Rectal smooth muscle tissue (tissue), 1 donor: Measurements from ENCODE around the gene CCDC188.

ENCODE experiments used
- H3K27ac ChIP-seq: one replicate; pipeline ENCODE4 v1.7.0; 2013; ENCODE audit warnings: low read depth, low read length, inconsistent platforms
- H3K27me3 ChIP-seq: one replicate; pipeline ENCODE4 v1.7.0; 2013; ENCODE audit warnings: low read length; ENCODE audit not compliant: control insufficient read depth, insufficient read depth
- H3K36me3 ChIP-seq: one replicate; pipeline ENCODE4 v1.7.0; 2013; ENCODE audit warnings: low read length; ENCODE audit not compliant: control insufficient read depth, insufficient read depth
- H3K4me1 ChIP-seq: one replicate; pipeline ENCODE4 v1.7.0; 2013; ENCODE audit warnings: low read length; ENCODE audit not compliant: control insufficient read depth, insufficient read depth
- H3K4me3 ChIP-seq: one replicate; pipeline ENCODE4 v1.7.0; 2013; ENCODE audit warnings: low read length
- H3K9ac ChIP-seq: one replicate; pipeline ENCODE4 v1.7.0; 2013; ENCODE audit warnings: low read length

Gene CCDC188

GRCh38 chr22:20112623-20113511, 38.0 kb downstream of the CCDC188 start:
- H3K4me1 ChIP-seq: peaks cover 3% of the 10 kb centered on the region
- peaks cover 38% of the 10 kb centered on the region for H3K36me3 ChIP-seq
- no peak overlapping the region for H3K9ac ChIP-seq

GRCh38 chr22:20111689-20112622, 38.9 kb downstream of the CCDC188 start:
- H3K9ac ChIP-seq: no peak overlapping the region
- H3K36me3 ChIP-seq: peaks cover 47% of the 10 kb centered on the region

More at GRCh38 chr22:20112623-20113511, 38.0 kb downstream of the CCDC188 start:
- H3K27me3 ChIP-seq: no peaks in the 10 kb centered on the region
- no peak overlapping the region for H3K4me3 ChIP-seq
- H3K27ac ChIP-seq: no peak overlapping the region

DNA sequence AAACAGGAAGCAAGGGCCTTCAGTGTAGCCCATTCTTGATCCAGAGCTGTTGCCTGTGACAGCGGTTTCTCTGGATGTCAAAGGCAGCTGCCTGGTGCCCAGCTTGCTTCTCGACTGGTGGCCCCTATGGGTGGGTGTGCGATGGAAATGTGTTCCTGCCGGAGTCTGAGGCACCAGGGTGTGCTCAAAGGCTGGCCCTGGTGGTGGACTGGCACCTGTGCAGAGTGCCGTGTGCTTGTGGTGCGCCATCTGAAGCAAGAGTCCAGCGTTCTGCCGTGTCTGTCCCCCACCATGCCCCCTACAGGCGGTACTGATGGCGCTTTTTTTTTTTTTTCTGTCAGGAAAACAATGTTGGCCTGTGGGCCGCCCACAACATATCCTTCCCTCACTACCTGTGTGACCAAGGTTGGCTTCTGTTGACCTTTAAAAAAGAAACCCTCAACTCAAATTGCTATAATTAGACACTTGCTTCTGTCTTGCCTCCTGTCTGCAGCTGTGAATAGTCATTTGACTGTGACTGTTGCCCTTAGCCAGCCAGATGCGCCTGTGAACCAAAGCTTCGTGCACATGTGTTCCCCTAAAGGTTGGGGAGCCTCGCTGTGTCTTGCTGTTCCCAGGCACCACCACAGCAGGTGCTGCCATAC, 39.7 kb downstream of the CCDC188 start:
- no peak overlapping the region for H3K4me3 ChIP-seq
- peaks cover 55% of the 10 kb centered on the region for H3K36me3 ChIP-seq

More at GRCh38 chr22:20111689-20112622, 38.9 kb downstream of the CCDC188 start:
- H3K4me1 ChIP-seq: peaks cover 3% of the 10 kb centered on the region
- no peaks in the 10 kb centered on the region for H3K27me3 ChIP-seq
- H3K27ac ChIP-seq: no peak overlapping the region
- no peak overlapping the region for H3K4me3 ChIP-seq

DNA sequence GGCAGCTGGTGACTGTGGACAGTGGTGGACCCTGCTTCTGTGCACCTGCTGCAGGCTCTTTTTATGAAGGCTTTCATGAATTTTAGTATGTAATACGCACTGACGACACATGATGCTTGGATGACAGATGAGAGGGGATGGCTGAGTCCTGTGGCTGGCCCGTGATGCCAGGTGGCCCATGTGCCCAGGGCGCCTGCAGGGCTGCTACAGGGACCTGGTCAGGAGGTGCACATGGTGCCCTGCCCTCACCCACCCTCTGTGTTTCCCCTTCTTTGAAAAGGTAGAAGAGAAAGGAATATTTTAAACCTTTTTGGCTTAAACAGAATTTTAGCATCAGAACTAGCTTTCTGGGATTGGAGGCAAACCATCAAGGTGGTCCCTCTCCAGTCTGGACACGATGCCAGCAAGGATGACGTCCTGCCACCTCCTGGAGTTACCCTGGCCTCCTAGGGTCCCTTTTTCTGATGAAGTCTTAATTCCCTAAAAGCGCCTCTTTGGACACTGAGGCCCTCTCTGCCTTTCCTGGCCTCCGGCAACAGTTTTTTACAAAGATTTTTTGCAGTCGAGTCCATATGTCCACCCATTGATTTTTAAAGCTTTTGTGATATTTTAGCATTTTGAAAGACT, 40.4 kb downstream of the CCDC188 start:
- Histone ChIP-seq H3K27ac (no peak overlapping the region), H3K36me3 (peaks cover 61% of the 10 kb centered on the region), H3K9ac (no peak overlapping the region), H3K4me1 (no peaks in the 10 kb centered on the region), H3K27me3 (no peaks in the 10 kb centered on the region), H3K4me3 (no peak overlapping the region)

More for the DNA sequence above, 39.7 kb downstream of the CCDC188 start:
- H3K9ac ChIP-seq: no peak overlapping the region
- H3K4me1 ChIP-seq: no peaks in the 10 kb centered on the region
- H3K27ac ChIP-seq: no peak overlapping the region
- H3K27me3 ChIP-seq: no peaks in the 10 kb centered on the region

DNA sequence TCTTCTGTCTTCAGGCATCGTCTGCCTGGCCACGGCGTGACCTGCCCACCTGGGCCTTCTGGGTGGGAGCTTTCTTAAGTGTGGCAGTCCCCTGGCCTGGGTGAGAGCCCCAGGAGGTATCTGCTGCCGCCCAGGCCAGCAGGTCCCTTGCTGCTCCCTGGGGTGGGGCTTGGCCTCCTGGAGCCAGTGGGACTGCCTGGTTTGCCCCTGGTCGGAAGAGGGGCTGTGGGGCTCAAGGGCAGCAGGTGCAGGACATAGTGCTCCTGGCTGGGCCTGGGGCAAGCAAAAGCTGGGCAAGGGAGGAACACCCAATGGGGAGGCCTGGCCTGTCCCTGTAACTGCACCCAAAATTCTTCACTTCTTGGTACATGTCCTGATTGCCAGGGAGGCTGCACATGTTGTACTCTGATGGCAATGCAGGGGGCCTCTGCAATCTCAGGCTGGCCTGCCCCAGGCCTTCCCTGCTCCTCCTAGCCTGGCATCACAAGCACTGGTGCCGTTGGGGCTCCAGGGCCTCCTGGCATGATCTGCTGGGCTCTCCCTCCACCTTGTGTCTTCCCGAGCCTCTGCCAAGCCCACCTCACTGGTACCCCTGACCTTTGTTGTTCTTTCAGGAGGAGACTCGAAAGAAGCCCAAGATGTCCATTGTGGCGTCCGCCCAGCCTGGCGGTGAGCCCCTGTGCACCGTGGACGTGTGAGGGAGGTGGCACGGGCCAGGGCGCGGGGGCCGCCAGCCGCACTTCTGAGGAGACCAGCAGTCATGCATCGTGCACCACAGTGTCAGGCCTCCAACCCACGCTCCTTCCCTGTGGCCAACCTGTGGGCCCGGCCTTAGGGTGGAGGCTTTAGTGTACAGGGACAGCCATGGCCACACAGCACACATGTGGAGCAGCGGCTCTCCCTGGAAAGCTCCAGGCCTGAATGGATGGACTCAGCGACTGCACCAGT, 41.2 kb downstream of the CCDC188 start:
- H3K4me3 ChIP-seq: no peak overlapping the region
- peaks cover 63% of the 10 kb centered on the region for H3K36me3 ChIP-seq
- H3K27ac ChIP-seq: no peak overlapping the region
- H3K27me3 ChIP-seq: no peaks in the 10 kb centered on the region
- H3K4me1 ChIP-seq: no peaks in the 10 kb centered on the region
- H3K9ac ChIP-seq: no peak overlapping the region

- no peak overlapping the region for H3K9ac ChIP-seq
- no peaks in the 10 kb centered on the region for H3K4me1 ChIP-seq
- H3K27ac ChIP-seq: no peak overlapping the region
- no peaks in the 10 kb centered on the region for H3K27me3 ChIP-seq
- peaks cover 64% of the 10 kb centered on the region for H3K36me3 ChIP-seq
- no peak overlapping the region for H3K4me3 ChIP-seq
These were observed 42.1 kb downstream of the CCDC188 start for GRCh38 chr22:20108757-20109230.

- Histone ChIP-seq H3K9ac (no peak overlapping the region), H3K27ac (no peak overlapping the region), H3K4me1 (no peaks in the 10 kb centered on the region), H3K4me3 (no peak overlapping the region), H3K27me3 (no peaks in the 10 kb centered on the region), H3K36me3 (peaks cover 61% of the 10 kb centered on the region)
These were observed 42.7 kb downstream of the CCDC188 start for GRCh38 chr22:20107951-20108756.

DNA sequence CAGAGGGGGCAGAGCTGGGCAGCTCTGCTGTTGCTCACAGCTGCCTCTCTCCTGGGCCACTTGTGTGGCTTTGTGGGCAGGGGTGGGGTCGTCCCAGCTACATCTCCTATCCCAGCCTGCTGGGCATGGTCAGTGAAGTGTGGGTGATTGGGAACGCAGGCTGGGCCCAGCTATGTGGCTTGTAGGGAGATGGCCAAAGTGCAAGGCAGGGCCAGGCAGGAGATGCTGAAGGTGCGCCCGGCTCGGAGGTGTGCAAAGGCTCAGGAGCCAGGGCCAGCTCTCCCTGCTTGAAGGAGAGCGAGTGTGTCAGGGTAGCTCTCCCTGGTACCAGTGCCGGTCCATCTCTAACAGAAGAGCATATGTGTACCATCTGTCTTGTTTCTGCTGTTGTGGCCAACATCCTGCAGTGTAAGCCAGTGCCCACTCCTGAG, 43.4 kb downstream of the CCDC188 start:
- Histone ChIP-seq H3K9ac (no peak overlapping the region), H3K27me3 (no peaks in the 10 kb centered on the region), H3K4me1 (no peaks in the 10 kb centered on the region), H3K27ac (no peak overlapping the region), H3K4me3 (no peak overlapping the region), H3K36me3 (peaks cover 58% of the 10 kb centered on the region)

- H3K27me3 ChIP-seq: no peaks in the 10 kb centered on the region
- H3K9ac ChIP-seq: no peak overlapping the region
- H3K4me1 ChIP-seq: no peaks in the 10 kb centered on the region
- peaks cover 59% of the 10 kb centered on the region for H3K36me3 ChIP-seq
- no peak overlapping the region for H3K27ac ChIP-seq
- no peak overlapping the region for H3K4me3 ChIP-seq
These were observed 44.0 kb downstream of the CCDC188 start for GRCh38 chr22:20106849-20107237.

- Histone ChIP-seq H3K27me3 (no peaks in the 10 kb centered on the region), H3K9ac (no peak overlapping the region), H3K27ac (no peak overlapping the region), H3K4me1 (no peaks in the 10 kb centered on the region), H3K36me3 (peaks cover 58% of the 10 kb centered on the region), H3K4me3 (no peak overlapping the region)
These were observed 44.5 kb downstream of the CCDC188 start for GRCh38 chr22:20106205-20106848.
